ENCODE results near the gene IPO9.

Gene IPO9

GRCh38 chr1:201825245-201825644, 3.7 kb upstream of the IPO9 start:
- no peak for ATAC-seq
- no peak for TF ChIP-seq BACH2 (CRISPR knock-in tag; IDR thresholded peaks at IDR 0.05; ENCODE audit: borderline replicate concordance)

- ATAC-seq: no peak
- TF ChIP-seq ZFP30 (CRISPR knock-in tag; IDR thresholded peaks at IDR 0.05): no peak
- no peak for TF ChIP-seq RARB (CRISPR knock-in tag; IDR thresholded peaks at IDR 0.05)
- no peak for TF ChIP-seq BACH2 (CRISPR knock-in tag; IDR thresholded peaks at IDR 0.05; ENCODE audit: borderline replicate concordance)
- TF ChIP-seq PATZ1 (CRISPR knock-in tag; IDR thresholded peaks at IDR 0.05; ENCODE audit: borderline replicate concordance): no peak
- TF ChIP-seq ZNF565 (CRISPR knock-in tag; conservative IDR thresholded peaks at IDR 0.05; ENCODE audit: low read depth): no peak
- no peak for TF ChIP-seq SNAI2 (CRISPR knock-in tag; IDR thresholded peaks at IDR 0.05)
- no peak for TF ChIP-seq ZC3H10 (CRISPR knock-in tag; IDR thresholded peaks at IDR 0.05)
- TF ChIP-seq CSRNP3 (CRISPR knock-in tag; IDR thresholded peaks at IDR 0.05): no peak
- no peak for TF ChIP-seq ARNTL (CRISPR knock-in tag; IDR thresholded peaks at IDR 0.05; ENCODE audit: borderline replicate concordance, low read depth)
- no peak for TF ChIP-seq PPARA (CRISPR knock-in tag; IDR thresholded peaks at IDR 0.05; ENCODE audit: borderline replicate concordance)
- TF ChIP-seq GLIS3 (CRISPR knock-in tag; IDR thresholded peaks at IDR 0.05): no peak
- no peak for TF ChIP-seq TOX (CRISPR knock-in tag; IDR thresholded peaks at IDR 0.05; ENCODE audit: borderline replicate concordance)
- no peak for TF ChIP-seq ZFP3 (CRISPR knock-in tag; IDR thresholded peaks at IDR 0.05)
- TF ChIP-seq TSHZ2 (CRISPR knock-in tag; IDR thresholded peaks at IDR 0.05): no peak
- TF ChIP-seq CREB5 (CRISPR knock-in tag; IDR thresholded peaks at IDR 0.05; ENCODE audit: low read depth): no peak
- TF ChIP-seq ESRRG (CRISPR knock-in tag; IDR thresholded peaks at IDR 0.05): no peak
- no peak for TF ChIP-seq POU6F1 (CRISPR knock-in tag; IDR thresholded peaks at IDR 0.05; ENCODE audit: borderline replicate concordance, low read depth)
- TF ChIP-seq ISL1 (CRISPR knock-in tag; IDR thresholded peaks at IDR 0.05): no peak
- no peak for TF ChIP-seq CSDC2 (CRISPR knock-in tag; IDR thresholded peaks at IDR 0.05)
Observed at GRCh38 chr1:201826830-201827229, 2.1 kb upstream of the IPO9 start.

- 0 out of 3 replicates have a peak, but pooled peaks have one; percentile 0 for ATAC-seq
- TF ChIP-seq RARB (CRISPR knock-in tag; IDR thresholded peaks at IDR 0.05): 0 out of 2 replicates have a peak, but pooled peaks have one; percentile 29
- 0 out of 2 replicates have a peak, but pooled peaks have one; percentile 42 for TF ChIP-seq ZC3H10 (CRISPR knock-in tag; IDR thresholded peaks at IDR 0.05)
- no peak for TF ChIP-seq ARNTL (CRISPR knock-in tag; IDR thresholded peaks at IDR 0.05; ENCODE audit: borderline replicate concordance, low read depth)
- TF ChIP-seq ESRRG (CRISPR knock-in tag; IDR thresholded peaks at IDR 0.05): no peak
- no peak for TF ChIP-seq TCF4 (CRISPR knock-in tag; IDR thresholded peaks at IDR 0.05; ENCODE audit: borderline replicate concordance)
- no peak for TF ChIP-seq CSRNP3 (CRISPR knock-in tag; IDR thresholded peaks at IDR 0.05)
- TF ChIP-seq ZFP30 (CRISPR knock-in tag; IDR thresholded peaks at IDR 0.05): no peak
- TF ChIP-seq OSR1 (CRISPR knock-in tag; IDR thresholded peaks at IDR 0.05): no peak
Observed at GRCh38 chr1:201827321-201828216, 1.4 kb upstream of the IPO9 start.
